GM18519 (cell line): ENCODE data around the gene DHX16.
A peak's percentile ranks its signal among the peaks of the same experiment; 100 is the strongest.

Experiments used
- ATAC-seq: cut with Tn5 transposase; IDR thresholded peaks from one replicate; pipeline ENCODE4 v1.9.1; 2021; ENCODE audit warnings: mild to moderate bottlenecking, moderate library complexity; ENCODE audit not compliant: unreplicated experiment, low FRiP score

The DHX16 gene

GRCh38 chr6:30700340-30700739, 27.5 kb upstream of the DHX16 start:
- ATAC-seq: no peak

- ATAC-seq: no peak
These were observed 23.6 kb upstream of the DHX16 start for GRCh38 chr6:30696432-30696831.

- ATAC-seq: no peak
These were observed 18.5 kb upstream of the DHX16 start for GRCh38 chr6:30691208-30691847.

- no peak for ATAC-seq
These were observed 17.8 kb upstream of the DHX16 start, which contains the start of gene NRM for GRCh38 chr6:30690403-30691207. Gene NRM (minus strand): TSS chr6:30690984. CDS start chr6:30690974, 10 bp downstream.

GRCh38 chr6:30689985-30690384, 17.2 kb upstream of the DHX16 start:
- ATAC-seq: no peak

- ATAC-seq: no peak
These were observed 16.4 kb upstream of the DHX16 start for GRCh38 chr6:30689022-30689865.

- ATAC-seq: no peak
These were observed 15.8 kb upstream of the DHX16 start for GRCh38 chr6:30688569-30688968.

- no peak for ATAC-seq
These were observed 15.0 kb upstream of the DHX16 start for GRCh38 chr6:30687659-30688431.

GRCh38 chr6:30686908-30687658, 14.3 kb upstream of the DHX16 start:
- ATAC-seq: peak; percentile 30

GRCh38 chr6:30686009-30686907, 13.5 kb upstream of the DHX16 start, which contains the start of gene PPP1R18:
Gene PPP1R18 (minus strand): TSS chr6:30686645. CDS start chr6:30686018, 627 bp downstream.
- no peak for ATAC-seq

- ATAC-seq: no peak
These were observed 12.6 kb upstream of the DHX16 start for GRCh38 chr6:30685157-30686008.

GRCh38 chr6:30684386-30685156, 11.8 kb upstream of the DHX16 start:
- ATAC-seq: no peak

GRCh38 chr6:30683980-30684338, 11.2 kb upstream of the DHX16 start:
- no peak for ATAC-seq

GRCh38 chr6:30683183-30683979, 10.6 kb upstream of the DHX16 start:
- no peak for ATAC-seq

- ATAC-seq: no peak
These were observed 9.6 kb upstream of the DHX16 start for GRCh38 chr6:30682143-30683117.
